T-helper 22 cell (primary cell): ENCODE data around the gene IL1RAPL2.
"Not testable (repeated sequence)": the region's sequence is repeated elsewhere in the genome, so short reads cannot be mapped to it uniquely, and the experiment has no call there.

ENCODE experiments used
- DNase-seq: peaks from one replicate; pipeline ENCODE4 v3.0.0-alpha.2; 2020; ENCODE audit warnings: low read depth

Gene IL1RAPL2

GRCh38 chrX:105610411-105610810 is 1044.4 kb downstream of the IL1RAPL2 start:
- no peak for DNase-seq

- DNase-seq: no peak
Measured at GRCh38 chrX:105618393-105619101, 1052.5 kb downstream of the IL1RAPL2 start.

GRCh38 chrX:105634180-105634579 is 1068.2 kb downstream of the IL1RAPL2 start:
- no peak for DNase-seq

GRCh38 chrX:105635794-105636193 is 1069.8 kb downstream of the IL1RAPL2 start:
- DNase-seq: no peak

GRCh38 chrX:105636667-105637066 is 1070.7 kb downstream of the IL1RAPL2 start:
- no peak for DNase-seq

- DNase-seq: no peak
Measured at GRCh38 chrX:105645667-105646357, 1079.8 kb downstream of the IL1RAPL2 start.

- no peak for DNase-seq
Measured at GRCh38 chrX:105646592-105647372, 1080.8 kb downstream of the IL1RAPL2 start.

- DNase-seq: no peak
Measured at GRCh38 chrX:105647749-105648148, 1081.8 kb downstream of the IL1RAPL2 start.

GRCh38 chrX:105648732-105649131 is 1082.7 kb downstream of the IL1RAPL2 start:
- no peak for DNase-seq

GRCh38 chrX:105650577-105650976 is 1084.6 kb downstream of the IL1RAPL2 start:
- no peak for DNase-seq

GRCh38 chrX:105650986-105651385 is 1085.0 kb downstream of the IL1RAPL2 start:
- no peak for DNase-seq

- no peak for DNase-seq
Measured at GRCh38 chrX:105653891-105654290, 1087.9 kb downstream of the IL1RAPL2 start.

GRCh38 chrX:105658136-105658535 is 1092.1 kb downstream of the IL1RAPL2 start:
- no peak for DNase-seq

GRCh38 chrX:105662248-105662647 is 1096.2 kb downstream of the IL1RAPL2 start:
- no peak for DNase-seq

GRCh38 chrX:105664243-105664642 is 1098.2 kb downstream of the IL1RAPL2 start:
- no peak for DNase-seq

GRCh38 chrX:105684288-105684687 is 1118.3 kb downstream of the IL1RAPL2 start:
- DNase-seq: not testable (repeated sequence)

GRCh38 chrX:105694839-105695238 is 1128.8 kb downstream of the IL1RAPL2 start:
- DNase-seq: no peak

- DNase-seq: no peak
Measured at GRCh38 chrX:105695451-105695850, 1129.5 kb downstream of the IL1RAPL2 start.

- DNase-seq: no peak
Measured at GRCh38 chrX:105696870-105697269, 1130.9 kb downstream of the IL1RAPL2 start.

- no peak for DNase-seq
Measured at GRCh38 chrX:105697984-105698781, 1132.2 kb downstream of the IL1RAPL2 start.

GRCh38 chrX:105700331-105700730 is 1134.3 kb downstream of the IL1RAPL2 start:
- DNase-seq: no peak
